ENCODE measurements around the gene MLLT6. TPM values are rescaled to one million over a fixed set of nuclear protein-coding genes. Genes with fewer than 3 reads are reported as not detected.

Gene MLLT6
- total and polyA plus RNA-seq, 2 of the 13 experiments (the other 11 are each of a cell fraction or from before 2014, with no cell fraction given) = 50.7 to 69.5 TPM

DNA sequence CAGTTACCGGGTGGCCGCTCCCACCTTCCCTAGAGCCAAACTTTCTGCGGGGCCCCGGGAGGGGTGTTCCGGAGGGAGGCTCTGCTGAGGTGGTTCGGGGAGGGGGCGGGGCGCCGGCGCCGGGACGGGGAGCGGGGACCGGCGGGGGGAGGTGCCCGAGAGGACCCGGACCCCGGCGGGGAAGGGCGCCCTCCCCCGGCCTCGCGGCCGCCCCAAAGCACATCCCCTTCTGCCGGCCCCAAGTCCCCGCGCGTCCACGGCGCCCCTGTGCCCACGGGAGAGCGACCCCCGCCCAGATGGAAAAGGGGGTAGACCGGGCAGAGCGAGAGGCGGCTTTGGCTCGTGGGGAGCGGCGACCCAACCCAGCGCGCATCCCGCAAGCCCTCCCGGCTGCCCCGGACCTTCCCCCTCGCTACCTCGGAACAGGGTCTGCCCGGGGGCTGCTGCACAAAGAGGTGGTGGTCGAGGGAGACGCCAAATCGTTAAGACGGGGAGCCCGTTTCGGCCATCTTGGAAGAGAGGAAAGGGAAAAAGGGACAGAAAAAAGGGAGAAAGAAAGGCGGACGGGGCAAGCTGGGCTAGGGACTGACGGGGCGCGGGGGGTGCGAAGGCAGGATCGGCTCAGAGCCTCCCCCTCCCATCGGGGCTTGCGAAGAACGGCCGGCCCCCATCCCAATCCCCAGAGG, 42.5 kb downstream of the MLLT6 start (continued):
- TF ChIP-seq ZNF460 (CRISPR knock-in tag; IDR thresholded peaks at IDR 0.05; ENCODE audit: borderline replicate concordance) = no peak
- TF ChIP-seq RARG (CRISPR knock-in tag; IDR thresholded peaks at IDR 0.05; ENCODE audit: low read depth) = no peak
- TF ChIP-seq XBP1 (CRISPR knock-in tag; IDR thresholded peaks at IDR 0.05) = no peak
- TF ChIP-seq SRSF1 (optimal IDR thresholded peaks at IDR 0.05; ENCODE audit: low read depth, low read length) = peak; percentile 50
- no peak for TF ChIP-seq MAFK (conservative IDR thresholded peaks at IDR 0.05 in 1 of 2, IDR thresholded peaks at IDR 0.05 in 1 of 2; ENCODE audit: low read length in 2 of 2)
- no peak for TF ChIP-seq NPAS2 (CRISPR knock-in tag; IDR thresholded peaks at IDR 0.05; ENCODE audit: borderline replicate concordance)
- TF ChIP-seq, protein P1, sequence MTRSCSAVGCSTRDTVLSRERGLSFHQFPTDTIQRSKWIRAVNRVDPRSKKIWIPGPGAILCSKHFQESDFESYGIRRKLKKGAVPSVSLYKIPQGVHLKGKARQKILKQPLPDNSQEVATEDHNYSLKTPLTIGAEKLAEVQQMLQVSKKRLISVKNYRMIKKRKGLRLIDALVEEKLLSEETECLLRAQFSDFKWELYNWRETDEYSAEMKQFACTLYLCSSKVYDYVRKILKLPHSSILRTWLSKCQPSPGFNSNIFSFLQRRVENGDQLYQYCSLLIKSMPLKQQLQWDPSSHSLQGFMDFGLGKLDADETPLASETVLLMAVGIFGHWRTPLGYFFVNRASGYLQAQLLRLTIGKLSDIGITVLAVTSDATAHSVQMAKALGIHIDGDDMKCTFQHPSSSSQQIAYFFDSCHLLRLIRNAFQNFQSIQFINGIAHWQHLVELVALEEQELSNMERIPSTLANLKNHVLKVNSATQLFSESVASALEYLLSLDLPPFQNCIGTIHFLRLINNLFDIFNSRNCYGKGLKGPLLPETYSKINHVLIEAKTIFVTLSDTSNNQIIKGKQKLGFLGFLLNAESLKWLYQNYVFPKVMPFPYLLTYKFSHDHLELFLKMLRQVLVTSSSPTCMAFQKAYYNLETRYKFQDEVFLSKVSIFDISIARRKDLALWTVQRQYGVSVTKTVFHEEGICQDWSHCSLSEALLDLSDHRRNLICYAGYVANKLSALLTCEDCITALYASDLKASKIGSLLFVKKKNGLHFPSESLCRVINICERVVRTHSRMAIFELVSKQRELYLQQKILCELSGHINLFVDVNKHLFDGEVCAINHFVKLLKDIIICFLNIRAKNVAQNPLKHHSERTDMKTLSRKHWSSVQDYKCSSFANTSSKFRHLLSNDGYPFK (CRISPR knock-in tag; IDR thresholded peaks at IDR 0.05; ENCODE audit: borderline replicate concordance) = peak; percentile 93
- TF ChIP-seq ZNF556 (CRISPR knock-in tag; IDR thresholded peaks at IDR 0.05; ENCODE audit: borderline replicate concordance) = no peak
- 0 out of 2 replicates have a peak, but pooled peaks have one; percentile 32 for TF ChIP-seq MIER3 (CRISPR knock-in tag; IDR thresholded peaks at IDR 0.05; ENCODE audit: borderline replicate concordance)
- no peak for TF ChIP-seq JUND (CRISPR knock-in tag; IDR thresholded peaks at IDR 0.05)
- TF ChIP-seq FOSL1 (CRISPR knock-in tag; IDR thresholded peaks at IDR 0.05; ENCODE audit: borderline replicate concordance) = no peak
- 0 out of 2 replicates have a peak, but pooled peaks have one; percentile 10 for TF ChIP-seq ZMAT3 (CRISPR knock-in tag; conservative IDR thresholded peaks at IDR 0.05)
- TF ChIP-seq MEF2D (CRISPR knock-in tag; IDR thresholded peaks at IDR 0.05) = peak; percentile 44; the same call in 1 of the 2 replicates
- no peak for TF ChIP-seq ZNF749 (CRISPR knock-in tag; IDR thresholded peaks at IDR 0.05; ENCODE audit: borderline replicate concordance)
- no peak for TF ChIP-seq ZNF263 (CRISPR knock-in tag; IDR thresholded peaks at IDR 0.05)
- TF ChIP-seq ELF1 (CRISPR knock-in tag; IDR thresholded peaks at IDR 0.05) = no peak
- TF ChIP-seq, protein P2, sequence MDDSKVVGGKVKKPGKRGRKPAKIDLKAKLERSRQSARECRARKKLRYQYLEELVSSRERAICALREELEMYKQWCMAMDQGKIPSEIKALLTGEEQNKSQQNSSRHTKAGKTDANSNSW (CRISPR knock-in tag; IDR thresholded peaks at IDR 0.05; ENCODE audit: borderline replicate concordance) = peak; percentile 87; the same call in 1 of the 2 replicates
- no peak for TF ChIP-seq CENPX (CRISPR knock-in tag; IDR thresholded peaks at IDR 0.05)
- TF ChIP-seq ARNT2 (CRISPR knock-in tag; IDR thresholded peaks at IDR 0.05; ENCODE audit: low read depth) = no peak
- TF ChIP-seq ZBTB1 (CRISPR knock-in tag; IDR thresholded peaks at IDR 0.05; ENCODE audit: borderline replicate concordance) = no peak
- no peak for TF ChIP-seq ZNF724P (CRISPR knock-in tag; IDR thresholded peaks at IDR 0.05; ENCODE audit: borderline replicate concordance)
- TF ChIP-seq SIN3A (IDR thresholded peaks at IDR 0.05; ENCODE audit: borderline replicate concordance, low read depth, low read length) = 0 out of 2 replicates have a peak, but pooled peaks have one; percentile 17
- TF ChIP-seq, protein P3, sequence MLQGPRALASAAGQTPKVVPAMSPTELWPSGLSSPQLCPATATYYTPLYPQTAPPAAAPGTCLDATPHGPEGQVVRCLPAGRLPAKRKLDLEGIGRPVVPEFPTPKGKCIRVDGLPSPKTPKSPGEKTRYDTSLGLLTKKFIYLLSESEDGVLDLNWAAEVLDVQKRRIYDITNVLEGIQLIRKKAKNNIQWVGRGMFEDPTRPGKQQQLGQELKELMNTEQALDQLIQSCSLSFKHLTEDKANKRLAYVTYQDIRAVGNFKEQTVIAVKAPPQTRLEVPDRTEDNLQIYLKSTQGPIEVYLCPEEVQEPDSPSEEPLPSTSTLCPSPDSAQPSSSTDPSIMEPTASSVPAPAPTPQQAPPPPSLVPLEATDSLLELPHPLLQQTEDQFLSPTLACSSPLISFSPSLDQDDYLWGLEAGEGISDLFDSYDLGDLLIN (CRISPR knock-in tag; IDR thresholded peaks at IDR 0.05; ENCODE audit: borderline replicate concordance) = no peak

Measured in HepG2 (cell line).